H1 (cell line): ENCODE data around the gene PCED1B. TPM values are rescaled to one million over a fixed set of nuclear protein-coding genes. Genes with fewer than 3 reads are reported as not detected.

Experiments
- EGR1 ChIP-seq: IDR thresholded peaks from 2 replicates; pipeline ENCODE4 v1.6.1; 2011; ENCODE audit warnings: low read depth, low read length, borderline replicate concordance
- RXRA ChIP-seq: IDR thresholded peaks from 2 replicates; pipeline ENCODE4 v1.6.1; 2011; ENCODE audit warnings: low read depth, mild to moderate bottlenecking, low read length, moderate library complexity; ENCODE audit not compliant: insufficient read depth
- SP1 ChIP-seq: IDR thresholded peaks from 2 replicates; pipeline ENCODE4 v1.6.1; 2011; ENCODE audit warnings: low read depth, low read length
- polyA plus RNA-seq, 7 experiments: library from polyadenylated mRNA; depleted of rRNA in 3 of 7; stranded (reverse) in 5 of 7; unstranded in 2 of 7; fragments of >200 nt in 5 of 7; fragments of 200-250 nt in 2 of 7; gene quantifications; 1 replicate in 5 of 7; 2 replicates in 1 of 7; 4 replicates in 1 of 7; pipeline versions ENCODE4 v1.2.1 to v1.2.3, GENCODE V29; 2011 to 2013; ENCODE audit warnings: missing spikeins in 2 of 7, mixed read lengths in 2 of 7
- total RNA-seq: library from RNA; stranded (reverse); fragmentation: NEBNext Ultra II Directional; extraction: Animal tissue kit (Norgen Biotek cat#: 25700); gene quantifications from 2 replicates; pipeline ENCODE4 v1.2.1, GENCODE V29; 2021

Gene PCED1B
- total and polyA plus RNA-seq, 2 of the 8 experiments (the other 6 are each of a cell fraction or from before 2014, with no cell fraction given), result 4.7 to 5.4 TPM

DNA sequence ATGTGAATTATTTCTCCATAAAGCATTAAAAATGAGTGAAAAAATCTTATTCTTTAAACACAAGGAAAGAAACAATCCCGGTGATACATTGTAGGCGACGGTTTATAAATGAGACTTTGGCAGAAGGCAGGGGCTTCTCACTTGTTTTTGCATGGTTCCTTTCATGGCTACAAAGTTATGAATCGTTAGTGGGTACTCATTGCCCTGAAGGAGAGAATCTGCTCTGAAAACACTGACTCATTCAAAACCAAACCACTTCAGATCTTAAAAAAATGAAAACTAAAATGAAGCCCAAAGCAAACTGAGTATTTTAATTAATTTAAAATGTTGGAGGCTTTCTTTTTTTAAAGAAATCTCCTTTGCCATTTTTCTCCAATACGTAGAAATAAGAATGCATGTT is 41.7 kb downstream of the PCED1B start (continued):
- TF ChIP-seq SP1 (no peak), EGR1 (no peak), RXRA (no peak)
